B cell (primary cell): Measurements from ENCODE around the gene KCNT2.

Experiments used
- CTCF ChIP-seq: fragments of 200-600 bp; IDR thresholded peaks from one replicate; pipeline ENCODE4 v1.8.0; 2022; ENCODE audit warnings: antibody characterized with exemption, mild to moderate bottlenecking
- EZH2 ChIP-seq: IDR thresholded peaks from 2 replicates; pipeline ENCODE4 v1.6.1; 2012; ENCODE audit warnings: borderline replicate concordance, low read depth, mild to moderate bottlenecking, moderate library complexity, low read length; ENCODE audit not compliant: insufficient read depth, poor library complexity, severe bottlenecking

GRCh38 chr1:196393742-196394141 is 214.5 kb downstream of the KCNT2 start:
- TF ChIP-seq CTCF (no peak), EZH2 (no peak)
